ENCODE results near the gene MAST2. TPM values are rescaled to one million over a fixed set of nuclear protein-coding genes. Genes with fewer than 3 reads are reported as not detected.

Gene MAST2
- total RNA-seq, 1 donor = 24.2 TPM

DNA sequence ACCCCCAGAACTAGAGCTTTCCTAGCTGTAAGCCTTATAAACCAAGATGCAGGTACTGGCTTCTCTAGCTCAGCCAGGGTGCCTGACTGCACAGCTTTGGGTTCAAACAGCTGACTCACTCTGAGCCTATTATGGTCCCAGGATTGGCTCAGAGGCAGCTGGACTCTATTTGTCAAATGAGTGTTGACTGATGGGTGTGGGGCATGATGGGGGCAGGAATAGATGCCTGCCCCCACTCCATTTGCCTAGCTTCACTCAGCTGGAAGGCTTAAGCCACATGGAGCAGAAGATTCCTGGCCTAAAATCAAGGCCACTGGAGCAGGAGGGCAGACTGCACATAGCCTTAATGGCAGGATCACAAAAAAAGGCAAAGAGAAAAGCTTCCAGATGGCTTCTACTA, 238.6 kb downstream of the MAST2 start:
- Histone ChIP-seq H3K27ac (ENCODE audit: low read depth, low read length) (no peak overlapping the region), H3K27me3 (ENCODE audit: insufficient read depth, low read length) (no peaks in the 10 kb centered on the region), H3K4me3 (ENCODE audit: insufficient read depth, low read length) (no peak overlapping the region), H2AFZ (ENCODE audit: low read length) (no peak overlapping the region), H3K9me3 (ENCODE audit: low read depth, low read length) (no peaks in the 10 kb centered on the region), H4K20me1 (ENCODE audit: insufficient read depth, low read length) (no peaks in the 10 kb centered on the region), H3K4me2 (ENCODE audit: insufficient read depth, low read length) (no peak overlapping the region), H3K36me3 (ENCODE audit: insufficient read depth, low read length) (no peaks in the 10 kb centered on the region), H3K4me1 (ENCODE audit: insufficient read depth, low read length) (no peaks in the 10 kb centered on the region), H3K79me2 (ENCODE audit: insufficient read depth, low read length) (no peaks in the 10 kb centered on the region)
- TF ChIP-seq, protein P1, sequence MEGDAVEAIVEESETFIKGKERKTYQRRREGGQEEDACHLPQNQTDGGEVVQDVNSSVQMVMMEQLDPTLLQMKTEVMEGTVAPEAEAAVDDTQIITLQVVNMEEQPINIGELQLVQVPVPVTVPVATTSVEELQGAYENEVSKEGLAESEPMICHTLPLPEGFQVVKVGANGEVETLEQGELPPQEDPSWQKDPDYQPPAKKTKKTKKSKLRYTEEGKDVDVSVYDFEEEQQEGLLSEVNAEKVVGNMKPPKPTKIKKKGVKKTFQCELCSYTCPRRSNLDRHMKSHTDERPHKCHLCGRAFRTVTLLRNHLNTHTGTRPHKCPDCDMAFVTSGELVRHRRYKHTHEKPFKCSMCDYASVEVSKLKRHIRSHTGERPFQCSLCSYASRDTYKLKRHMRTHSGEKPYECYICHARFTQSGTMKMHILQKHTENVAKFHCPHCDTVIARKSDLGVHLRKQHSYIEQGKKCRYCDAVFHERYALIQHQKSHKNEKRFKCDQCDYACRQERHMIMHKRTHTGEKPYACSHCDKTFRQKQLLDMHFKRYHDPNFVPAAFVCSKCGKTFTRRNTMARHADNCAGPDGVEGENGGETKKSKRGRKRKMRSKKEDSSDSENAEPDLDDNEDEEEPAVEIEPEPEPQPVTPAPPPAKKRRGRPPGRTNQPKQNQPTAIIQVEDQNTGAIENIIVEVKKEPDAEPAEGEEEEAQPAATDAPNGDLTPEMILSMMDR (IDR thresholded peaks at IDR 0.05; ENCODE audit: extremely low read depth, low read depth, low read length) = no peak
- DNase-seq (ENCODE audit: insufficient read length, low spot score, missing footprints) = no peak

DNA sequence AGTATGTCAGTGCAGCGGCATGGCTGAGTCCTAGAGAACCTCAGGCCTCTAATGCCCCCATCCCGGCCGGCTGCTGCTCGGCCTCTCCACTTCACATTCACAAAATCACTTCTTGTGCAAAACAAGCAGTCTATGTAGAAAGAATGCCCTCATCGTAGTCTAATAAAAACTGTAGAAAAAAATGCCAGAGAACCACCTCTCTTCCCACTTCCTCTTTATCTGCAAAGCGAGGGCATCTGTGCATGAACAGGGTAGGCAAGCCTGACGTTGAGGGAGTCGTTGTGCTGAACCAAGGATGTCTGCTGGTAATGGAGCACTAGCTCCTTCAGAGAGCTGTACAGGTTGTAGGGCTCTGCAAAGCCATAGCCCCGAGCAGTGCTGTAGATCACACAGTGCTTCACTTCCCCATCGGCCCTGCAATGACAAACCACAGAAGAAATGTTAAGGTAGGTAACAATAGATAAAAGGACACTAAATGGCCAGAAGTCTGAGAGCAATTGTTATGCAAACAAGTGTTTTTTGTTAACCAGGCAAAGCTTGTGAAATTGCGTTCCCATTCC, 240.1 kb downstream of the MAST2 start:
- DNase-seq (ENCODE audit: insufficient read length, low spot score, missing footprints) = no peak
- H3K36me3 ChIP-seq (ENCODE audit: insufficient read depth, low read length) = no peaks in the 10 kb centered on the region
- no peaks in the 10 kb centered on the region for H3K9me3 ChIP-seq (ENCODE audit: low read depth, low read length)
- no peaks in the 10 kb centered on the region for H4K20me1 ChIP-seq (ENCODE audit: insufficient read depth, low read length)
- no peak overlapping the region for H2AFZ ChIP-seq (ENCODE audit: low read length)
- no peaks in the 10 kb centered on the region for H3K4me1 ChIP-seq (ENCODE audit: insufficient read depth, low read length)
- H3K27ac ChIP-seq (ENCODE audit: low read depth, low read length) = no peak overlapping the region
- no peaks in the 10 kb centered on the region for H3K79me2 ChIP-seq (ENCODE audit: insufficient read depth, low read length)
- no peaks in the 10 kb centered on the region for H3K27me3 ChIP-seq (ENCODE audit: insufficient read depth, low read length)
- H3K4me2 ChIP-seq (ENCODE audit: insufficient read depth, low read length) = no peak overlapping the region
- TF ChIP-seq, protein P1 (IDR thresholded peaks at IDR 0.05; ENCODE audit: extremely low read depth, low read depth, low read length) = no peak
- H3K4me3 ChIP-seq (ENCODE audit: insufficient read depth, low read length) = no peak overlapping the region

DNA sequence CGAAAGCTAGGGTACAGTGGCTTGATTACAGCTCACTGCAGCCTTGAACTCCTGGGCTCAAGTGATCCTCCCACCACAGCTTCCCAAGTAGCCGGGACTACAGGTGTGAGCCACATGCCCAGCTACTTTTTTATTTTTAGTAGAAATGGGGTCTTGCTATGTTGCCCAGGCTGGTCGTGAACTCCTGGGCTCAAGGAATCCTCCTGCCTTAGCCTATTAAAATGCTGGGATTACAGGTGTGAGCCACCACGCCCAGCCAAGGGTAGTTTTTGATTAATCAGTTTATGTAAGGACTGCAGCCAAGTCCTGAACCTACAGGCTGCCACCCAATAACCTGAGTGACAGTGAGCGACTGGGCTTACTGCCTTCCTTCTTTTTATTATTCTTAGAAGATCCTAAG, 240.7 kb downstream of the MAST2 start:
- Histone ChIP-seq H3K4me2 (ENCODE audit: insufficient read depth, low read length) (no peak overlapping the region), H3K27me3 (ENCODE audit: insufficient read depth, low read length) (no peaks in the 10 kb centered on the region), H2AFZ (ENCODE audit: low read length) (no peak overlapping the region), H3K4me1 (ENCODE audit: insufficient read depth, low read length) (no peaks in the 10 kb centered on the region), H3K79me2 (ENCODE audit: insufficient read depth, low read length) (no peaks in the 10 kb centered on the region), H3K36me3 (ENCODE audit: insufficient read depth, low read length) (no peaks in the 10 kb centered on the region), H3K27ac (ENCODE audit: low read depth, low read length) (no peak overlapping the region), H3K9me3 (ENCODE audit: low read depth, low read length) (no peaks in the 10 kb centered on the region), H4K20me1 (ENCODE audit: insufficient read depth, low read length) (no peaks in the 10 kb centered on the region), H3K4me3 (ENCODE audit: insufficient read depth, low read length) (no peak overlapping the region)
- DNase-seq (ENCODE audit: insufficient read length, low spot score, missing footprints) = no peak
- TF ChIP-seq, protein P1 (IDR thresholded peaks at IDR 0.05; ENCODE audit: extremely low read depth, low read depth, low read length) = no peak

DNA sequence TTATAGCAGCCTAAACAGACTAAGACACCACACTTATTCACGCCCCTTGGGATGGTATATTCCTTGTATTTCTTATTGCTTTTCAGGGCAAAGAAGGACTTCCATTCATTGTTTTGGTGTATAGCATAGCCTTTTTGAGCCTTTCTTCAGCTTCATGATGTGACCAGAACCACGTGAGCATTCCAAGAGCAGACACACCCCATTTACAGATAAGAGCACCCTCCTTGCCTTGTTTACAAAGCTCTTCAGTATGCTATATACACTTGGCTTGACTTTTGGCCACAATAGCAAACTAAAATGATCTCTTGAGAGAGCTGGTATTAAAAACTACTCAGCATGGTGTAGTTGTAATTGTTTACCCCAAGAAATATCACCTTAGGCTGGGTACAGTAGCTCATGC, 250.3 kb downstream of the MAST2 start:
- no peak for DNase-seq (ENCODE audit: insufficient read length, low spot score, missing footprints)
- Histone ChIP-seq H3K36me3 (ENCODE audit: insufficient read depth, low read length) (no peaks in the 10 kb centered on the region), H4K20me1 (ENCODE audit: insufficient read depth, low read length) (no peaks in the 10 kb centered on the region), H3K4me3 (ENCODE audit: insufficient read depth, low read length) (no peak overlapping the region), H3K27ac (ENCODE audit: low read depth, low read length) (no peak overlapping the region), H3K4me1 (ENCODE audit: insufficient read depth, low read length) (no peaks in the 10 kb centered on the region), H2AFZ (ENCODE audit: low read length) (no peak overlapping the region), H3K79me2 (ENCODE audit: insufficient read depth, low read length) (no peaks in the 10 kb centered on the region), H3K4me2 (ENCODE audit: insufficient read depth, low read length) (no peak overlapping the region), H3K27me3 (ENCODE audit: insufficient read depth, low read length) (no peaks in the 10 kb centered on the region), H3K9me3 (ENCODE audit: low read depth, low read length) (no peaks in the 10 kb centered on the region)
- TF ChIP-seq, protein P1 (IDR thresholded peaks at IDR 0.05; ENCODE audit: extremely low read depth, low read depth, low read length) = no peak
